ENCODE data around the gene RPS6KA2. TPM values are rescaled to one million over a fixed set of nuclear protein-coding genes. Genes with fewer than 3 reads are reported as not detected.
"Not testable (repeated sequence)": the region's sequence is repeated elsewhere in the genome, so short reads cannot be mapped to it uniquely, and the experiment has no call there.

RPS6KA2 gene
- total and polyA plus RNA-seq, 3 donors from 2014 or later = 18.4 to 21.7 (median 19.8) TPM

DNA sequence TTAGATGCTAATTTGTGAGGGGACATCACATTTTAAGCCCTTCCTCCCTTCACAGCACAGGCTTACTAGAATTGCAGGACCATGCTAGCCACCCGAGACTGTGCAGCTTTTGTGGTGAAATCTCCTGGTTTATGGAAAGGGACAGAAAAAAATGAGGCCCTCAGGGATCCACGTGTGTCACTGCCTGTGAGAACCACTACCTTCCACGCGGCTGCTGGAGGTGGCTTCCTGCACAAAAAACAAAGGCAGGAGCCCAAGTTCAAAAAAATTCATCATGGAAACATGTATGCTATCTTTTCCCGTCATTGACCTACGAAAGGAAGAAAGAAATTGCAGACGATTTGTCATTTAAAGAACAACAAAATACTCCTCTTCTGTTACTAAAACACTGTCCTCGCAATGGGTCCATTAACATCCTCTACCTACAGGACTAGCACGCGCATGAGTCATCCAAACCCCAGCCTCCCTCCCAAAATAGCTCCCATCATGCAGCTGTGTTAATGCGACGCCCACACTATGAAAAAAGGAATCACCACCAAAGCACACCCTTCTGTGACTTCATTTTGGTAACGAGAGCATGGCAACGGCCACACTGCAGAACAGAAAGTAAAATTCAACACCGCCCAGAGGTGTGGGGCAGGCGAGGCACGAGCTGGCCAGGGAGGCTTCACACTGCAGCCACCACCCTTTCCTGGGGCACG lies 86.3 kb downstream of the RPS6KA2 start:
- 76 to 87% methylated on average over 18 of the region's 18 CpGs for WGBS, 2 donors
- intact Hi-C loops (cut with DNase I; ENCODE audit: low total_unique reads) = no loop called here
- H3K27me3 ChIP-seq = no peaks in the 10 kb centered on the region
- no peaks in the 10 kb centered on the region for H3K9me3 ChIP-seq
- no peak overlapping the region for H3K27ac ChIP-seq
- TF ChIP-seq, protein P1, sequence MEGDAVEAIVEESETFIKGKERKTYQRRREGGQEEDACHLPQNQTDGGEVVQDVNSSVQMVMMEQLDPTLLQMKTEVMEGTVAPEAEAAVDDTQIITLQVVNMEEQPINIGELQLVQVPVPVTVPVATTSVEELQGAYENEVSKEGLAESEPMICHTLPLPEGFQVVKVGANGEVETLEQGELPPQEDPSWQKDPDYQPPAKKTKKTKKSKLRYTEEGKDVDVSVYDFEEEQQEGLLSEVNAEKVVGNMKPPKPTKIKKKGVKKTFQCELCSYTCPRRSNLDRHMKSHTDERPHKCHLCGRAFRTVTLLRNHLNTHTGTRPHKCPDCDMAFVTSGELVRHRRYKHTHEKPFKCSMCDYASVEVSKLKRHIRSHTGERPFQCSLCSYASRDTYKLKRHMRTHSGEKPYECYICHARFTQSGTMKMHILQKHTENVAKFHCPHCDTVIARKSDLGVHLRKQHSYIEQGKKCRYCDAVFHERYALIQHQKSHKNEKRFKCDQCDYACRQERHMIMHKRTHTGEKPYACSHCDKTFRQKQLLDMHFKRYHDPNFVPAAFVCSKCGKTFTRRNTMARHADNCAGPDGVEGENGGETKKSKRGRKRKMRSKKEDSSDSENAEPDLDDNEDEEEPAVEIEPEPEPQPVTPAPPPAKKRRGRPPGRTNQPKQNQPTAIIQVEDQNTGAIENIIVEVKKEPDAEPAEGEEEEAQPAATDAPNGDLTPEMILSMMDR (IDR thresholded peaks at IDR 0.05) = no peak
- no peak for TF ChIP-seq POLR2A (IDR thresholded peaks at IDR 0.05)
- no peak for DNase-seq
- H3K36me3 ChIP-seq (ENCODE audit: low read depth, missing control alignments) = no peaks in the 10 kb centered on the region
- H3K4me1 ChIP-seq = no peaks in the 10 kb centered on the region
- no peak overlapping the region for H3K4me3 ChIP-seq

GRCh38 chr6:166539543-166539942 lies 87.5 kb downstream of the RPS6KA2 start:
- intact Hi-C loops (cut with DNase I; ENCODE audit: low total_unique reads) = no loop called here
- TF ChIP-seq, protein P1 (IDR thresholded peaks at IDR 0.05) = no peak
- TF ChIP-seq POLR2A (IDR thresholded peaks at IDR 0.05) = no peak
- Histone ChIP-seq H3K36me3 (ENCODE audit: low read depth, missing control alignments) (no peaks in the 10 kb centered on the region), H3K9me3 (no peaks in the 10 kb centered on the region), H3K4me3 (no peak overlapping the region), H3K27me3 (no peaks in the 10 kb centered on the region), H3K27ac (no peak overlapping the region), H3K4me1 (no peaks in the 10 kb centered on the region)
- WGBS, 2 donors = 87 to 89% methylated on average over 4 of the region's 4 CpGs
- no peak for DNase-seq

DNA sequence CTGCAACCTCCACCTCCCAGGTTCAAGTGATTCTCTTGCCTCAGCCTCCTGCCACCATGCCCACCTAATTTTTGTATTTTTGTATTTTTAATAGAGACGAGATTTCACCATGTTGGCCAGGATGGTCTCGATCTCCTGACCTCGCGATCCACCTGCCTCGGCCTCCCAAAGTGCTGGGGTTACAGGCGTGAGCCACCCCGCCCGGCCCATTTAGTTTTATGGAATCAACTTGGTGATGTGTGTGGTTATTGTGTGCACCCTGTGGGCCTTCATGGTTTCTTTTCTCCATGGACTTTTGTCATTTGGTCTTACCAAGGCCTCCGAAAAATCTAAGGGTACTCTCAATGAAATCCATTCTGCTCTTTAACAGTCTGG lies 88.1 kb downstream of the RPS6KA2 start:
- H3K4me3 ChIP-seq; H3K9me3 ChIP-seq; H3K27me3 ChIP-seq; intact Hi-C loops (cut with DNase I; ENCODE audit: low total_unique reads); H3K4me1 ChIP-seq; H3K36me3 ChIP-seq (ENCODE audit: low read depth, missing control alignments); H3K27ac ChIP-seq; DNase-seq: not testable (repeated sequence)
- WGBS, 2 donors = 92 to 96% methylated on average over 9 of the region's 9 CpGs

DNA sequence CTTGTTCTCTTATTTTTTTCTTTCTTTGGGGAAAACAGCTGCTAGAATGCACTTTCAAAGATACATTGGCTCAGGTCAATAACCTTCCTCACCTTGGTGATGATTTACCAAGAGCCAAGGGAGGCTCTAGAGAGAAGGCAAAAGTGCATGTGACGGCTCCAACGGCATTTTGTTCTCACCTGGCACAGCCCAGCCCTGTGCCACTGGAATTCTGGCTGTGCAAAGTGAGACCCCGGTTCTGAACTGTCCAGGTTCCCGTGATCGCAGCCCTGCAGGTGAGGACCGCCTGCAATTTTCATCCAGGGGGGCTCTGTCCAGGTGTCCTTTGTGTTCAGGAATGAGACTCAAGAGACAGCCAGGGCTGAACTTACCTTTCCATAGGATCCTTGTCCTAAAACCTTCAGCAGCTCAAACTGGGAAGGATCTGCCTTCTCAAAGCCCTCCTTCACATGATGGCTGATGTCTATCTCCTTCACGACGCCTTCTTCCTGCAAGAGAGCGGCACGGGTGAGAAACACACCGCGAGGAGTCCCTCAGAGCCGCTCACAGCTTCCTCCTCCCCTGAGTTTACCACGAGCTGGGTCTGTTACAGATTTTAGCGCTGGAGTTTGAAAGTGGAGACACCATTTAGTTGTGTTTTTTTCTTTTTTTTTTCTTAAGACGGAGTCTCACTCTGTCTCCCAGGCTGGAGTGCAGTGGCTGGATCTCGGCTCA lies 88.6 kb downstream of the RPS6KA2 start:
- WGBS, 2 donors = 82 to 89% methylated on average over 17 of the region's 17 CpGs
- H3K36me3 ChIP-seq (ENCODE audit: low read depth, missing control alignments) = no peaks in the 10 kb centered on the region
- TF ChIP-seq, protein P1 (IDR thresholded peaks at IDR 0.05) = no peak
- TF ChIP-seq POLR2A (IDR thresholded peaks at IDR 0.05) = no peak
- no peaks in the 10 kb centered on the region for H3K27me3 ChIP-seq
- H3K4me3 ChIP-seq = no peak overlapping the region
- no peak overlapping the region for H3K27ac ChIP-seq
- no peak for DNase-seq
- H3K4me1 ChIP-seq = no peaks in the 10 kb centered on the region
- intact Hi-C loops (cut with DNase I; ENCODE audit: low total_unique reads) = no loop called here
- no peaks in the 10 kb centered on the region for H3K9me3 ChIP-seq

DNA sequence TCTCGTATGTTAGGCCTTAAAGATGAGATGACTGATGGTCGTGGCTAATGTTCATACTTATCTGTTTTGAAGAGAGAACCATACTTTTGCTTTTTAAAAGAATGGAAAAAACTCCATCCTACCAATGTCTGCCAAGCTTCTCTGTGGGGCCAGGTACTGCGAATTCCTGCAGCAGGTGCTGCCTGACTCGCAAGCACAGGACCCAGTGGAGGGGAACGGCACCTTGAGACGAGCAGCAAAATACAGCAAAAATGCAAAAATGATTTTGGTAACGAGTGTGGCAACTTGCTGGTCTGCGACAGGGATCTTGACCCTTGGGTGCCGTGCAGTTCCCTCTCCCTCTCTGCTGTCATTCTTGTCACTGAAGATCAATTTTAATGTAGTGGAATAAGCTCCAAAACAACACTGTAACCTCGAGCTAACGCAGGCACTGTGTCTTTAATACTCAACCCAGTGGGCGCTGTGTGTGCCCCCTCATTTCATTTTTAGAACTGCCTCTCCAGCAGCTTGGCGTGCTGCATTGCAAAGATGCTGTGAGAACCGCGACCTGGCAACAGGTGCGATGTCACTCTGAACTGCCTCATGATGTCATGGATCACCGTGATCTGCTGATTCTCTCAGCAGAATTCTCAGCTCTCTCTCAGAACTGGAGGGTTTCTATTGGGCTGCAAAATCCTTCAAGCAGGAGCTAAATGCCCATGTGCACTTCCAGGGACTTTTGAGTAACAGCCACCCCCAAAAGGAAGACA lies 92.2 kb downstream of the RPS6KA2 start:
- no peaks in the 10 kb centered on the region for H3K36me3 ChIP-seq (ENCODE audit: low read depth, missing control alignments)
- 92 to 93% methylated on average over 17 of the region's 17 CpGs for WGBS, 2 donors

More for the DNA sequence above, 92.2 kb downstream of the RPS6KA2 start:
- DNase-seq = no peak
- Histone ChIP-seq H3K27me3 (no peaks in the 10 kb centered on the region), H3K27ac (no peak overlapping the region), H3K4me3 (no peak overlapping the region), H3K9me3 (no peaks in the 10 kb centered on the region), H3K4me1 (no peaks in the 10 kb centered on the region)
- TF ChIP-seq, protein P1 (IDR thresholded peaks at IDR 0.05) = no peak
- TF ChIP-seq POLR2A (IDR thresholded peaks at IDR 0.05) = no peak
- intact Hi-C loops (cut with DNase I; ENCODE audit: low total_unique reads) = no loop called here

All from testis (tissue), 3 donors.